Transverse colon (tissue), 3 donors: ENCODE results near the gene GABRP.

Source experiments
- POLR2A ChIP-seq: fragments of 450-650 bp; IDR thresholded peaks from one replicate; pipeline ENCODE4 v1.6.1; 2016; ENCODE audit warnings: antibody characterized with exemption, mild to moderate bottlenecking, moderate library complexity
- TF ChIP-seq, protein P1 (sequence below), 5 experiments: fragments of 200-600 bp in 3 of 5; fragments of 450-650 bp in 2 of 5; sonication (generic) in 3 of 5; IDR thresholded peaks; 1 replicate in 2 of 5; 2 replicates in 3 of 5; pipeline ENCODE4 v1.5.1; 2016 to 2017; ENCODE audit warnings: antibody characterized with exemption in 5 of 5, inconsistent platforms in 3 of 5, mild to moderate bottlenecking in 2 of 5, moderate library complexity in 1 of 5

DNA sequence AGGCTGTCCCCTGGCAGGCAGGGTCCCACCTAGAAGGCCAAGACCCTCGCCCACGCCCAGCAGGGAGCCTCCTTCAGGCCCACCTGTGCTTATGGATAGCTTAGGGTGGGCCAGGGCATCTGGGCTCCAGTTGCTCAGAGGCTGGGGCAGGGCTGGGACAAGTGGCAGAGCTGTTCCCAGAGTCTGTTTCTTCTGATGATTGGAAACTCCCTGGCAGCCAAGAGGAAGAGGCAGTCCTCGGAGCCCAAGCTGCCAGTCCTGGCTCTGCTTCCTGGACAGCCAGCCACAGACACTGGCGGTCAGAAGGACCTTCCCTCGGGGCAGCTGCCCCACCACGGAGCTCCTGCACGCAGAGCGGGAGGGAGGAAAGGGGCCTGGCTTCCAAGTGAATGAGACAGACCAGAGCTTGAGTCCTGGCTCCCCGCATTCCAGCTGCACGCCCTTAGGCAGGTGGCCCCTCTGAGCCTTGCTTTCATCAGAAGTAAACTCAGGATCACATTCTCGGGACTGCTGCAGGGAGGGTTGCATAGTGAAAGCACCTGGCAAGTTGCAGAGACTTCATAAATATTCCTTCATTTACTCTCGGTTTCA, 37.9 kb upstream of the GABRP start:
- no peak for TF ChIP-seq POLR2A
- TF ChIP-seq, protein P1, sequence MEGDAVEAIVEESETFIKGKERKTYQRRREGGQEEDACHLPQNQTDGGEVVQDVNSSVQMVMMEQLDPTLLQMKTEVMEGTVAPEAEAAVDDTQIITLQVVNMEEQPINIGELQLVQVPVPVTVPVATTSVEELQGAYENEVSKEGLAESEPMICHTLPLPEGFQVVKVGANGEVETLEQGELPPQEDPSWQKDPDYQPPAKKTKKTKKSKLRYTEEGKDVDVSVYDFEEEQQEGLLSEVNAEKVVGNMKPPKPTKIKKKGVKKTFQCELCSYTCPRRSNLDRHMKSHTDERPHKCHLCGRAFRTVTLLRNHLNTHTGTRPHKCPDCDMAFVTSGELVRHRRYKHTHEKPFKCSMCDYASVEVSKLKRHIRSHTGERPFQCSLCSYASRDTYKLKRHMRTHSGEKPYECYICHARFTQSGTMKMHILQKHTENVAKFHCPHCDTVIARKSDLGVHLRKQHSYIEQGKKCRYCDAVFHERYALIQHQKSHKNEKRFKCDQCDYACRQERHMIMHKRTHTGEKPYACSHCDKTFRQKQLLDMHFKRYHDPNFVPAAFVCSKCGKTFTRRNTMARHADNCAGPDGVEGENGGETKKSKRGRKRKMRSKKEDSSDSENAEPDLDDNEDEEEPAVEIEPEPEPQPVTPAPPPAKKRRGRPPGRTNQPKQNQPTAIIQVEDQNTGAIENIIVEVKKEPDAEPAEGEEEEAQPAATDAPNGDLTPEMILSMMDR (IDR thresholded peaks at IDR 0.05) = no peak
